Stimulated activated CD4-positive, alpha-beta T cell treated with anti-CD3 and anti-CD28 coated beads, Interleukin-4, amount 100 ng/mL, for 4 hours (primary cell): Measurements from ENCODE around the gene ZNF85.
"Not testable (repeated sequence)": the region's sequence is repeated elsewhere in the genome, so short reads cannot be mapped to it uniquely, and the experiment has no call there.

Experiments
- DNase-seq, 2 experiments: peaks; one replicate each; pipeline ENCODE4 v3.0.0-alpha.2; 2020

The ZNF85 gene

DNA sequence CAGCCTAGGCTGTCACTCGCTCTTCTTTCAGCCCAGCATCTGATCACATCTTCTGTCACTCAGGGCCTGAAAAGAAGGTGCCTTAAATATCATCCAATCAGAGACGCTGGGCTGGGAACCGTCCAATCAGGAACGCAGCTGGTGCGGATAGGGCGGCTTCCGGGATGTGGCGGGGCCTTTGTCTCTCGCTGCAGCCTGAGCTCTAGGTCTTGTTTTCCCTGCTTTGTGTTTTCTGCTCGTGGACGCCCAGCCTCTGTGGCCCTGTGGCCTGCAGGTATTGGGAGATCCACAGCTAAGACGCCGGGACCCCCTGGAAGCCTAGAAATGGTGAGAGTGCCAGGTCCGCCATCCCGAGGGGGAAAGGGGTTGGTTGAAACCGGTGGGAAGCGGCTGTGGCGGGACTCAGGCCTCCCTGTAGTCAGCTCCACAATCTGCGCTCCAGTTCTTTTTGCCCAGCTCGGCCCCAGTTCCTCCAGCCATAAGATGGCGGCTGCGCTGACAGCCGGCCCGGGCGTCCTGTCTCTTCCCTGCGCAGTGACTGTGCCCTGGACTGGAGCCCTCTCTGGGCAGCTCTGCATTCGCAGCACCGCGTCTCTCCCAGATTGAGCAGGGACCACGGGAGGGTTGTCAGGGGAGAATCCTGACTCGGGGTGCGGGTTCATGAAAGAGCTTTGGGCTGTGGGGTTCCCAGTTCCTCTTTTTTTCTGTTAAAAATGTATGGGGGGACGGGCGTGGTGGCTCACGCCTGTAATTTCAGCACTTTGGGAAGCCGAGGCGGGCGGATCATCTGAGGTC is at the start of gene ZNF85:
Gene ZNF85, plus strand, starts transcription at position 175 of the 795 bp plus-strand sequence. Its CDS starts 150 bp downstream, at position 325.
- peak; percentile 78 to 85 for DNase-seq

- DNase-seq, result no peak
Measured at GRCh38 chr19:20879501-20879900, 43.5 kb upstream of the ZNF85 start.

DNA sequence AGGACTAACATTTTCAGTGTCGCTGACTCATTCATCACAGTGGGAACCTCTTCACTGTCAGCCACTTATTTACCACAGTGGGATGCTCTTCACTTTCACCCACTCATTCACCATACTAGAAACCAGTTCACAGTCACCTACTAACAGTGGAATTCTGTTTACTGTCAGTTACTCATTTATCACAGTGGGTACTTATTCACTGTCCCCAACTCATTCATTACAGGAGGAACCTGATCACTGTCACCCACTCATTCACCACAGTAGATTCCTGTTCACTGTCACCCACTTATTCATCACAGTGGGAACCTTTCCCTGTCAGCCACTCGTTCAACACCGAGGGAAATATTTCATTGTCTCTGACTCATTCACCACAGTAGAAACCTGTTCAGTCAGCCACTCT is 10.1 kb upstream of the ZNF85 start:
- no peak for DNase-seq

DNA sequence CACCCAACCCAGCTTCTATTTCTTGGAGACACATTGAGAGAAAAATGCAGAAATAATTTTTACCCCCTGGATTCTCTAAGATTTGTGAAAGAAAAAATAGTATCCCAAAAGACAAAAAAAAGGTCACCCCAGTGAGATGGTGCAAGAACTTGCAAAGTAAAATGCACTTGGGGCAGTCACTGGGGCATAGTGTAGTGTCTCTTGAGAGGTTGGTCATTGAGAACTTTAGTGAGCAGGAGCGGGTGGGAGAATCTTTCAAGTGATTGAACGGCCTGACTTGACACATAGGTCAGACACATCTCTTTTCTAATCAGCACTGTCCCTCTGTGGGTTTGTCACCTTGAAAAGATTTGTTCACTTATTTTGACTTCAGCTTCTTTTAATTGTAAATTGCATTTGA is 2.4 kb downstream of the ZNF85 start:
- DNase-seq, result no peak

DNA sequence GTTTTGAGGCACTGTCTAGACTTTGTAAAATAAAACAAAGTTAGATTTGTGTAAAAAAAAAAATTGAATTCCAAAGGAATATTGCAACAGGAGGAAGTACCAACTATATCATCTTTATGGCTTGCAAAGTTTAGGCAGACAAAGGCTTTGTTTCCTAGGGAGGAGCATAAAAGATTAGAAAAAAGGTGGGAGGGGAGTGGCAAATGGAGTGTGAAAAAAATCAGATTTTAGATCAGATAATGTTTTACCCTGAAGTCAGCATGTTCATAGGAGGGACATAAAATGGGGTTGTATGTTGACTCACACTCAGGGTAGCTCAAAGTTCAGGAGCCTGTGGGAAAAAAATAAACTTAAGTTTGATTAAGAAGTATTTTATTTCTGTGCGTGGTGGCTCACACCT is 3.7 kb downstream of the ZNF85 start:
- no peak for DNase-seq

DNA sequence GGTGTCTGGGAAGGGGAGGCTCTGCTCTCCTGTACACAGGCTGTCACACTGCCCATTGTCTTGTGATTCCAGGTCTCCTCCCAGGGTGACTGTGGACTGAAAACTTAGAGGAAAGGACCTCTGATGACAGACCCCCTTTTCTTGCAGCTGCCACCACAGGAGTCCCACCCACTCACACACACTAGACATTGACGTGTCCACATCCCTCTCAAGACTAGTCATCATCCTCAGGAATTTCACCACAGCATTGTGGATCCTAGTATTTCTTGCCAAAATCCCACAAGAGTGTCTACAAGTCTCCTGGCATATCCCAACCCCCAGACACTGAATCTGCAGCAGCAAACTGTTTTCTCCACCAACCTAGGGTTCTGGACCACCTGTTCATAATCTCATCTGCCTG is 5.3 kb downstream of the ZNF85 start:
- DNase-seq, result no peak

GRCh38 chr19:20936322-20936947 is 13.4 kb downstream of the ZNF85 start:
- not testable (repeated sequence) for DNase-seq

- not testable (repeated sequence) for DNase-seq
Measured at GRCh38 chr19:20952561-20953095, 29.6 kb downstream of the ZNF85 start.

GRCh38 chr19:20964798-20965197 is 41.7 kb downstream of the ZNF85 start:
- no peak for DNase-seq

DNA sequence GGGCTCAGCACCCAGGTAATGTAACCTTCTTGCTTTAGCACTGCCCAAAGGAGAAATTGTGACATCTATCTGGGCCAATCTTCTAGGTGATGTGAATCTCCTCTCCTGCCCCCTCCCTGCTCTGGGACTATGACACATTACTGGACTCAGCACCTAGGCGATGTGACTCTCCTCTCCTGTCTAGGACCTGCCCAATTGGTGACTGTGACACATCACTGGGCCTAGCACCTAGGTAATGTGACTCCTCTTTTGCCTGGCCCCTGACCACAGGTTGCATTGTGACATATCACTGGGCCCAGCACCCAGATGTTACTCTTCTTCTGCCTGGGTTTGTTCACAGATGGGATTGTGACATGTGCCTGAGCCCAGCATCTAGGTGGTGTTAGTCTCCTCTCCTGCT is 45.0 kb downstream of the ZNF85 start:
- DNase-seq, result no peak

DNA sequence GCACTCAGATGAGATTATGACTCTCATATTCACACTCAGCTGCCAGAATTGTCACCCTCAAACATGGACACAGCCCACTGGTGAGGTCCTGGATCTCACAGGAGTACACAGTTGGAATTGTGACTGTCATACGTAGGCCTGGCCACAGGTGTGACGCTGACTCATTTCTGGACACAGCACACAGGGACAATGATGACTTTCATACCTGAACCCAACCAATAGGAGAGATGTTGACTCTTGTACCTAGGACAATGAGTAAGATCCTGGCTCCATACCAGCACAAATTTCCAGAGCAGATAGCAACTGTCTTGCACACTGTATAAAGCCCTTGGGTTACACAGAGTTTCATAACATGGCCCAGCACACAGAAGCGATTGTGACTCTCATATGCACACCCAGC is 46.4 kb downstream of the ZNF85 start:
- DNase-seq, result no peak

GRCh38 chr19:20969898-20970297 is 46.8 kb downstream of the ZNF85 start:
- DNase-seq, result no peak

DNA sequence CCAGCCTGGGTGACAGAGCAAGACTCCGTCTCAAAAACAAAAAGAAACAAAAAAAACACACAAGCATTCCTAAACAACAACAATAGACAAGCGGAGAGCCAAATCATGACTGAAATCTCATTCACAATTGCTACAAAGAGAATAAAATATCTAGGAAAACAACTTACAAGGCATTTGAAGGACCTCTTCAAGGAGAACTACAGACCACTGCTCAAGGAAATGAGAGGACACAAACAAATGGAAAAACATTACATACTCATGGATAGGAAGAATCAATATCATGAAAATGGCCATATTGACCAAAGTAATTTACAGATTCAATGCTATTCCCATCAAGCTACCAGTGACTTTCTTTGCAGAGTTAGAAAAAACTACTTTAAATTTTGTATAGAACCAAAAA is 69.7 kb downstream of the ZNF85 start:
- not testable (repeated sequence) for DNase-seq

DNA sequence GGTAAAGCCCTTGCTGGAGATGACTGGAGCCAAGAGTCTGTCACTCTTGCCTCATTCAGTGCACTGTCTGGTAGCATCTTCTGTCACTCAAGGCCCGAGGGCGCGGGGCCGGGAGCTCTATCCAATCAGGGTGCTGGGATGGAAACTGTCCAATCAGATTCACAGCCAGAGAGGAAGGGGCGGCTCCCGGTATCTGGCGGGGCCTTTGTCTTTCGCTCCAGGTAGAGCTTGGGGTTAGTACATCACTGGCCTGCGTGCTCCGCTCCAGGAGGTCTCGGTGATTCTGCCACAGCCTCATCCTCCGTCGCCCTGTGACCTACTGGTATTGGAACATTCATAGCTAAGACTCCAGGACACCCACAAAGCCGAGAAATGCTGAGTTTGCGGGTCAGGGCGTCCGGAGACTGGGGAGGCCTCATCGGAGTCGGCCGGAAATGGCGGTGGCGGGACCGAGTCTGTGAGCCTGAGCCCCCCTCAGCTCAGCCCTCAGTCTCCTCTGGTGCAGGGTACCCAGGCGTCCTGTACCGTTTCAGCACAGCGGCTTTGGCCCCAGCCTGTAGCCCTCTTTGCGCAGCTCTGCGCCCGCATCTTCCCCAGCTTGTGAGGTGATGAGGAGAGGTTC is 76.8 kb downstream of the ZNF85 start:
- peak; percentile 79 to 86 for DNase-seq
